ENCODE results near the gene SELENOT. TPM values are rescaled to one million over a fixed set of nuclear protein-coding genes. Genes with fewer than 3 reads are reported as not detected.

The SELENOT gene
- total RNA-seq, 2 donors from 2014 or later, result 84.6 to 87.9 TPM

Other genes with a start within 250 kb of the SELENOT start
- 10 to 100 TPM; 12.2 to 28.8 TPM for gene TSC22D2, start 195.0 kb upstream of the SELENOT start, total RNA-seq
- gene SERP1, start 56.8 kb upstream of the SELENOT start, total RNA-seq, result 100 to 1,000 TPM in 1 of 2 donors, 10 to 100 TPM in 1; 65.9 to 104 TPM
- 100 to 1,000 TPM; 137 to 158 TPM for gene EIF2A, start 56.5 kb upstream of the SELENOT start, total RNA-seq
- not detected for gene ERICH6, start 100.6 kb downstream of the SELENOT start, total RNA-seq
- 10 to 100 TPM; 68.3 to 74.7 TPM for gene SIAH2, start 159.8 kb downstream of the SELENOT start, total RNA-seq

All from activated naive CD4-positive, alpha-beta T cell treated with anti-CD3 and anti-CD28 coated beads, Interleukin-2, amount 50 U/mL, for 72 hours (primary cell).